IPS-18a (cell line): ENCODE measurements around the gene GPR32.
"Not testable (repeated sequence)": the region's sequence is repeated elsewhere in the genome, so short reads cannot be mapped to it uniquely, and the experiment has no call there.

Experiments
- H3K27ac ChIP-seq: one replicate; pipeline ENCODE4 v1.5.1; 2013; ENCODE audit warnings: low read length
- H3K27me3 ChIP-seq: one replicate; pipeline ENCODE4 v1.6.1; 2013; ENCODE audit warnings: mild to moderate bottlenecking, low read length; ENCODE audit not compliant: control insufficient read depth, insufficient read depth
- H3K36me3 ChIP-seq: one replicate; pipeline ENCODE4 v1.6.1; 2013; ENCODE audit warnings: low read depth, low read length; ENCODE audit not compliant: control insufficient read depth
- H3K4me1 ChIP-seq: one replicate; pipeline ENCODE4 v1.6.1; 2013; ENCODE audit warnings: low read depth, low read length; ENCODE audit not compliant: control insufficient read depth
- H3K4me3 ChIP-seq: one replicate; pipeline ENCODE4 v1.5.1; 2013; ENCODE audit warnings: low read length
- H3K9ac ChIP-seq: one replicate; pipeline ENCODE4 v1.6.1; 2013; ENCODE audit warnings: mild to moderate bottlenecking, low read length, moderate library complexity
- H3K9me3 ChIP-seq: one replicate; pipeline ENCODE4 v1.6.1; 2013; ENCODE audit warnings: low read depth, low read length; ENCODE audit not compliant: control insufficient read depth

Gene GPR32

GRCh38 chr19:50729894-50730293 is 40.4 kb upstream of the GPR32 start:
- no peak overlapping the region for H3K4me3 ChIP-seq
- peaks cover 9% of the 10 kb centered on the region for H3K27me3 ChIP-seq
- no peak overlapping the region for H3K9ac ChIP-seq
- H3K9me3 ChIP-seq: no peaks in the 10 kb centered on the region
- peaks cover 14% of the 10 kb centered on the region for H3K4me1 ChIP-seq
- no peak overlapping the region for H3K27ac ChIP-seq
- H3K36me3 ChIP-seq: no peaks in the 10 kb centered on the region

GRCh38 chr19:50735869-50736268 is 34.4 kb upstream of the GPR32 start:
- H3K36me3 ChIP-seq: no peaks in the 10 kb centered on the region
- H3K9me3 ChIP-seq: no peaks in the 10 kb centered on the region
- no peak overlapping the region for H3K9ac ChIP-seq
- H3K4me3 ChIP-seq: no peak overlapping the region
- no peaks in the 10 kb centered on the region for H3K4me1 ChIP-seq
- peaks cover 14% of the 10 kb centered on the region for H3K27me3 ChIP-seq
- H3K27ac ChIP-seq: no peak overlapping the region

GRCh38 chr19:50736338-50736737 is 33.9 kb upstream of the GPR32 start:
- no peaks in the 10 kb centered on the region for H3K36me3 ChIP-seq
- no peaks in the 10 kb centered on the region for H3K4me1 ChIP-seq
- no peak overlapping the region for H3K4me3 ChIP-seq
- H3K9ac ChIP-seq: no peak overlapping the region
- no peak overlapping the region for H3K27ac ChIP-seq
- H3K9me3 ChIP-seq: no peaks in the 10 kb centered on the region
- H3K27me3 ChIP-seq: peaks cover 14% of the 10 kb centered on the region

GRCh38 chr19:50739132-50739913 is 30.9 kb upstream of the GPR32 start:
- Histone ChIP-seq H3K4me1 (no peaks in the 10 kb centered on the region), H3K9me3 (no peaks in the 10 kb centered on the region), H3K27me3 (peaks cover 14% of the 10 kb centered on the region), H3K36me3 (no peaks in the 10 kb centered on the region), H3K27ac (no peak overlapping the region), H3K9ac (no peak overlapping the region), H3K4me3 (no peak overlapping the region)

- H3K9me3 ChIP-seq: no peaks in the 10 kb centered on the region
- H3K27me3 ChIP-seq: peaks cover 14% of the 10 kb centered on the region
- H3K4me3 ChIP-seq: no peak overlapping the region
- H3K27ac ChIP-seq: no peak overlapping the region
- no peaks in the 10 kb centered on the region for H3K36me3 ChIP-seq
- H3K4me1 ChIP-seq: no peaks in the 10 kb centered on the region
- H3K9ac ChIP-seq: no peak overlapping the region
Observed at GRCh38 chr19:50739914-50740426, 30.3 kb upstream of the GPR32 start.

- H3K27ac ChIP-seq: no peak overlapping the region
- no peaks in the 10 kb centered on the region for H3K36me3 ChIP-seq
- H3K4me3 ChIP-seq: no peak overlapping the region
- no peaks in the 10 kb centered on the region for H3K4me1 ChIP-seq
- H3K9ac ChIP-seq: no peak overlapping the region
- H3K27me3 ChIP-seq: peaks cover 7% of the 10 kb centered on the region
- no peaks in the 10 kb centered on the region for H3K9me3 ChIP-seq
Observed at GRCh38 chr19:50741179-50741933, 28.9 kb upstream of the GPR32 start.

- no peaks in the 10 kb centered on the region for H3K4me1 ChIP-seq
- H3K36me3 ChIP-seq: no peaks in the 10 kb centered on the region
- H3K9me3 ChIP-seq: no peaks in the 10 kb centered on the region
- H3K27ac ChIP-seq: no peak overlapping the region
- peaks cover 6% of the 10 kb centered on the region for H3K27me3 ChIP-seq
- no peak overlapping the region for H3K9ac ChIP-seq
- H3K4me3 ChIP-seq: no peak overlapping the region
Observed at GRCh38 chr19:50743537-50743936, 26.7 kb upstream of the GPR32 start.

GRCh38 chr19:50745221-50745620 is 25.0 kb upstream of the GPR32 start:
- H3K4me1 ChIP-seq: no peaks in the 10 kb centered on the region
- no peaks in the 10 kb centered on the region for H3K27me3 ChIP-seq
- H3K4me3 ChIP-seq: no peak overlapping the region
- no peak overlapping the region for H3K9ac ChIP-seq
- H3K9me3 ChIP-seq: no peaks in the 10 kb centered on the region
- H3K27ac ChIP-seq: no peak overlapping the region
- H3K36me3 ChIP-seq: no peaks in the 10 kb centered on the region

- H3K4me3 ChIP-seq, H3K27me3 ChIP-seq, H3K9me3 ChIP-seq, H3K4me1 ChIP-seq, H3K36me3 ChIP-seq, H3K9ac ChIP-seq, H3K27ac ChIP-seq: not testable (repeated sequence)
Observed at GRCh38 chr19:50747141-50747540, 23.1 kb upstream of the GPR32 start.

- Histone ChIP-seq H3K9ac (no peak overlapping the region), H3K9me3 (no peaks in the 10 kb centered on the region), H3K27me3 (no peaks in the 10 kb centered on the region), H3K36me3 (no peaks in the 10 kb centered on the region), H3K27ac (no peak overlapping the region), H3K4me3 (no peak overlapping the region), H3K4me1 (no peaks in the 10 kb centered on the region)
Observed at GRCh38 chr19:50749490-50749889, 20.8 kb upstream of the GPR32 start.

- Histone ChIP-seq H3K9me3 (no peaks in the 10 kb centered on the region), H3K4me1 (no peaks in the 10 kb centered on the region), H3K9ac (no peak overlapping the region), H3K27ac (no peak overlapping the region), H3K27me3 (no peaks in the 10 kb centered on the region), H3K4me3 (no peak overlapping the region), H3K36me3 (no peaks in the 10 kb centered on the region)
Observed at GRCh38 chr19:50750010-50750409, 20.3 kb upstream of the GPR32 start.
